ENCODE measurements around the gene MCF2L2.

The MCF2L2 gene

GRCh38 chr3:183277260-183277659 lies 151.2 kb downstream of the MCF2L2 start:
- DNase-seq (ENCODE audit: low read depth), result no peak
- no peak for TF ChIP-seq CTCF (IDR thresholded peaks at IDR 0.05; ENCODE audit: low read depth, low read length, missing control alignments)
- H3K4me3 ChIP-seq (ENCODE audit: low read depth, low read length), result no peak overlapping the region
- in situ Hi-C loops (cut with HindIII; ENCODE audit: low sequenced_read_pairs), result no loop called here

- H3K4me3 ChIP-seq (ENCODE audit: low read depth, low read length), result no peak overlapping the region
- no peak for DNase-seq (ENCODE audit: low read depth)
- TF ChIP-seq CTCF (IDR thresholded peaks at IDR 0.05; ENCODE audit: low read depth, low read length, missing control alignments), result no peak
- in situ Hi-C loops (cut with HindIII; ENCODE audit: low sequenced_read_pairs), result no loop called here
Observed at GRCh38 chr3:183275937-183276336, 152.5 kb downstream of the MCF2L2 start.

GRCh38 chr3:183275418-183275817 lies 153.0 kb downstream of the MCF2L2 start:
- no peak for TF ChIP-seq CTCF (IDR thresholded peaks at IDR 0.05; ENCODE audit: low read depth, low read length, missing control alignments)
- in situ Hi-C loops (cut with HindIII; ENCODE audit: low sequenced_read_pairs), result no loop called here
- peak; percentile 48 for DNase-seq (ENCODE audit: low read depth)
- H3K4me3 ChIP-seq (ENCODE audit: low read depth, low read length), result no peak overlapping the region

GRCh38 chr3:183274609-183275008 lies 153.8 kb downstream of the MCF2L2 start:
- in situ Hi-C loops (cut with HindIII; ENCODE audit: low sequenced_read_pairs), result no loop called here
- H3K4me3 ChIP-seq (ENCODE audit: low read depth, low read length), result no peak overlapping the region
- TF ChIP-seq CTCF (IDR thresholded peaks at IDR 0.05; ENCODE audit: low read depth, low read length, missing control alignments), result no peak
- DNase-seq (ENCODE audit: low read depth), result no peak

- no peak for DNase-seq (ENCODE audit: low read depth)
- TF ChIP-seq CTCF (IDR thresholded peaks at IDR 0.05; ENCODE audit: low read depth, low read length, missing control alignments), result no peak
- no peak overlapping the region for H3K4me3 ChIP-seq (ENCODE audit: low read depth, low read length)
- in situ Hi-C loops (cut with HindIII; ENCODE audit: low sequenced_read_pairs), result no loop called here
Observed at GRCh38 chr3:183272791-183273190, 155.6 kb downstream of the MCF2L2 start.

- no peak for DNase-seq (ENCODE audit: low read depth)
- in situ Hi-C loops (cut with HindIII; ENCODE audit: low sequenced_read_pairs), result no loop called here
- H3K4me3 ChIP-seq (ENCODE audit: low read depth, low read length), result no peak overlapping the region
- TF ChIP-seq CTCF (IDR thresholded peaks at IDR 0.05; ENCODE audit: low read depth, low read length, missing control alignments), result no peak
Observed at GRCh38 chr3:183272142-183272541, 156.3 kb downstream of the MCF2L2 start.

- in situ Hi-C loops (cut with HindIII; ENCODE audit: low sequenced_read_pairs), result no loop called here
- no peak overlapping the region for H3K4me3 ChIP-seq (ENCODE audit: low read depth, low read length)
- no peak for DNase-seq (ENCODE audit: low read depth)
- no peak for TF ChIP-seq CTCF (IDR thresholded peaks at IDR 0.05; ENCODE audit: low read depth, low read length, missing control alignments)
Observed at GRCh38 chr3:183270344-183270743, 158.1 kb downstream of the MCF2L2 start.

Measured in astrocyte of the cerebellum (primary cell).